ENCODE measurements around the gene PPP2R2B.

DNA sequence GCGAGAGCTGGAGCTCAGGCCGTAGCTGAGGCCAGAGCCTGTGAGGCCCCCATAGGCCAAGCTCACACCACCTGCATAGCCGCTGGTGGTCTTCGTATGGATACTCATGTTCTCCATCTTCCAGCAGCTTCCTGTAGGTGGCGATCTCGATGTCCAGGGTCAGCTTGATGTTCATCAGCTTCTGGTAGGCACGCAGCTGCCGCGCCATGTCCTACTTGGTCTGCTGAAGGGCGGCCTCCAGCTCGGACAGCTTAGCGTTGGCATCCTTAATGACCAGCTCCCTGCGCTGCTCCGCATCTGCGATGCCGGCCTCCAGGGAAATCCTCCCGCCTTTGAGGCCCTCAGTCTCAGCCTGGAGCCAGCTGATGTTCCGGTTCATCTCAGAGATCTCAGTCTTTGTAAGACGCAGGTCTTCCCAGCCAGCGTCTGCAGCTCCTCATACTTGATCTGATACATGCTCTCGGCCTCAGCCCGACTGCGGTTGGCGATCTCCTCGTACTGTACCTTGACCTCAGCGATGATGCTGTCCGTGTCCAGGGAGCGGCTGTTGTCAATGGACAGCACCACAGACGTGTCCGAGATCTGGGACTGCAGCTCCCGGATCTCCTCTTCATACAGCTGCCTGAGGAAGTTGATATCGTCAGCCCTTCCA is 172.1 kb downstream of the PPP2R2B start:
- TF ChIP-seq, protein P1, sequence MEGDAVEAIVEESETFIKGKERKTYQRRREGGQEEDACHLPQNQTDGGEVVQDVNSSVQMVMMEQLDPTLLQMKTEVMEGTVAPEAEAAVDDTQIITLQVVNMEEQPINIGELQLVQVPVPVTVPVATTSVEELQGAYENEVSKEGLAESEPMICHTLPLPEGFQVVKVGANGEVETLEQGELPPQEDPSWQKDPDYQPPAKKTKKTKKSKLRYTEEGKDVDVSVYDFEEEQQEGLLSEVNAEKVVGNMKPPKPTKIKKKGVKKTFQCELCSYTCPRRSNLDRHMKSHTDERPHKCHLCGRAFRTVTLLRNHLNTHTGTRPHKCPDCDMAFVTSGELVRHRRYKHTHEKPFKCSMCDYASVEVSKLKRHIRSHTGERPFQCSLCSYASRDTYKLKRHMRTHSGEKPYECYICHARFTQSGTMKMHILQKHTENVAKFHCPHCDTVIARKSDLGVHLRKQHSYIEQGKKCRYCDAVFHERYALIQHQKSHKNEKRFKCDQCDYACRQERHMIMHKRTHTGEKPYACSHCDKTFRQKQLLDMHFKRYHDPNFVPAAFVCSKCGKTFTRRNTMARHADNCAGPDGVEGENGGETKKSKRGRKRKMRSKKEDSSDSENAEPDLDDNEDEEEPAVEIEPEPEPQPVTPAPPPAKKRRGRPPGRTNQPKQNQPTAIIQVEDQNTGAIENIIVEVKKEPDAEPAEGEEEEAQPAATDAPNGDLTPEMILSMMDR (IDR thresholded peaks at IDR 0.05 in 2 of 3, conservative IDR thresholded peaks at IDR 0.05 in 1 of 3; ENCODE audit: borderline replicate concordance in 1 of 3, insufficient read depth in 1 of 3, low read depth in 2 of 3, low read length in 2 of 3) = peak in 2 of 3 experiments; percentile 13 to 30; a peak in 1 of 6 replicates
- TF ChIP-seq EZH2phosphoT487 (IDR thresholded peaks at IDR 0.05; ENCODE audit: borderline replicate concordance) (no peak), EZH2 (IDR thresholded peaks at IDR 0.05) (no peak), POLR2A (IDR thresholded peaks at IDR 0.05; ENCODE audit: borderline replicate concordance, extremely low read depth, insufficient read depth, insufficient read length) (no peak), EGR1 (IDR thresholded peaks at IDR 0.05; ENCODE audit: low read depth) (no peak), CEBPB (IDR thresholded peaks at IDR 0.05; ENCODE audit: low read depth) (no peak), TCF7L2 (IDR thresholded peaks at IDR 0.05; ENCODE audit: borderline replicate concordance, extremely low read depth, insufficient read depth, insufficient read length) (no peak), CBX3 (IDR thresholded peaks at IDR 0.05; ENCODE audit: low read depth) (no peak), POLR2AphosphoS5 (IDR thresholded peaks at IDR 0.05; ENCODE audit: low read depth, low read length) (no peak)
- TF ChIP-seq, protein P2, sequence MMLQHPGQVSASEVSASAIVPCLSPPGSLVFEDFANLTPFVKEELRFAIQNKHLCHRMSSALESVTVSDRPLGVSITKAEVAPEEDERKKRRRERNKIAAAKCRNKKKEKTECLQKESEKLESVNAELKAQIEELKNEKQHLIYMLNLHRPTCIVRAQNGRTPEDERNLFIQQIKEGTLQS (IDR thresholded peaks at IDR 0.05) = no peak
